Endometrial microvascular endothelial cells (primary cell): ENCODE measurements around the gene SCN4B. TPM values are rescaled to one million over a fixed set of nuclear protein-coding genes. Genes with fewer than 3 reads are reported as not detected.

ENCODE experiments used
- in situ Hi-C: cut with HindIII; loops from 2 replicates; pipeline ENCODE4 v1.10.0; 2017; ENCODE audit warnings: low sequenced_read_pairs, low pct_unique_long_range_greater_than_20kb; ENCODE audit errors: inconsistent ontology term
- total RNA-seq: library from RNA; depleted of rRNA; stranded (reverse); fragments of >200 nt; gene quantifications from one replicate; pipeline ENCODE4 v1.2.3, GENCODE V29; 2015; ENCODE audit errors: inconsistent ontology term

SCN4B gene
- total RNA-seq, 1 donor from 2014 or later: under 0.01 TPM

DNA sequence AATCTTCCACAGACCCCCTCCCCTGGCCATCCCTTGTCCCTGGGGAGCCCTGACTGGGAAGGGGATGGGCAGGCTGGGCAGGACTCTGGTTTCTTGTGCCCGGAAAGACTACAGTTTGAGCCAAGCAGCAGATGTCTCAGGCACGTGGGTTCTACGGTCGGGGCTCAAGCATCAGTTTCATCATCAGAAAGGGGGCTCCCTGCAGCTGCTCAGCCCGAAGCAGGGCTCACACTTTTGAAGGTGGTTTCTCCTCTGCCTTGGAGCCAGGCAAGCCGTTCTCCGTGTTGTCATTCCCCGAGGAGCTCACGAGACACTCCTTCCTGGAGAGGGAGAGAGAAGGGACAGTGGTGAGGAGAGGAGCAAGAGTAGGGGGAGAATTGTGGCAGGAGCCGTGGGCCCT is 15.8 kb downstream of the SCN4B start:
- in situ Hi-C loops: no loop called here

DNA sequence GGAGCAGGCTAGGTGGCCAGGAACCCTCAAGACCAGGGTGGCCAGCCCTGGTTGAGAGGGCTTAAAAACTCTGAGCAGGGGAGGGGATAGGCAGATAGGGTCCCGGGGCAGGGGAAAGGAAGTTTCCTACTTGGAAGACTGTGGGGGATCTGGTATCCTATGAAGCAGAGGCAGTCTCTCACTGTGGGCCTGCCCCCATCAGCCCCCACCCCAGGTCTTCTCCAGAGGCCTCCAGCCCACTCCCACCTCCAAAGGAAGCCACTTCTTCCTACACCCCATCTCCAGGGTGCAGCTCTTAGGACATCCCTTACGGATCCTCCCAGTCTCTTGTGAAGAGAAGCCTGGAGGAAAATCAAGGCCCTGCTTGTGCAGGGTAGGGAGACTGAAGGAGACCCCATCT is 16.3 kb downstream of the SCN4B start:
- in situ Hi-C loops: no loop called here

DNA sequence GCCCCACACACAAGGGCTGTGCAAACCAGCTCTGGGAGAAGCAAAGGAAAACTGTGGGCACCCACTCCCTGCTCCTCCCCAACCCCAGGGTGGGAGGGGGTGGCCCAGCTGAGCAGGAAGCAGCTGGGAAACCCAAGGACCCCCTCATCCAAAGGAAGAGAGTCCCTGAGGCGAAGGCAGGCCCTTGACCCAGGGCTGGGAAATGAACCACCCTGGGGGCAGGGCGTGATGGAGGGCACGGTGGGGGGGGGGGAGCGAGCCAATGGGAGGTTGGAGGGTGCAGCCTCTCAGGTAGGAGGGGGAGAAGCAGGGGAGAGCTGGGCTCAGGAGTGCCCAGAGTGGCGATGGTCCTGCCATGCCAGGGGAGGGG is 16.8 kb downstream of the SCN4B start:
- in situ Hi-C loops: no loop called here

DNA sequence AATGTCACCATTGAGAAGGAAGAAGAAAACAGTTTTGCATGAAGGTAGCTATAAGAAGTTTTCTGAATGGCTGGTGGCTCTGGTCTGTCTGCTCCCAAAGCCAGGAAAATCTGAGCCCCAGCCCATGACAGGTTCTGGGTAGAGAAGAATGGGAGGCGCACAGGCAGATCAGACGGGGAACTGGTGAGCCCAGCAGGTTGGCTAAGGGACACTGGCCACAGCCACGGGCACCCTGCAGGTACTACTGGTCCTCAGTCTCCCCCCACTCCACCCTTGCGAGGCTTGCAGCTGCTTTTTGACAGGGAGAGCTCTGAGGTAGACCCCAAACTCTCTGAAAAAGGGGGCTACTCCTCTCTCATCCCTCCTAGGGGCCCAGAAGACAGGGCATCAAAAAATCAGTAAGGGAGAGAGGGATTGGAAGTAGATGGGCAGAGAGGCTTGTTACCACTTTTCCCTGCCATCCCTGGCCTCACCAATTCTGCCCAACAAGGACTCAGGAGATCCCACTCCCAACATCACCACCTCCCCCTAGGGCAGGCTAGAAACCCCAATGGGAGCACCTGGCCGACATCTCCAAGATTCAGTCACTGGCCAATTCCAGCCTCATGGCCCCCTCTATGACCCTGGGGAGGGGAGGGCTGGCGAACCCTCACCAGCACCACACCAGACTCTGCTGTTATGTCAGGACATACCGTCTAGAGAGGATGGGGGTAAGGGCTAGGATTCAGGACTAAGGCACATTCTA is 17.4 kb downstream of the SCN4B start:
- in situ Hi-C loops: no loop called here

DNA sequence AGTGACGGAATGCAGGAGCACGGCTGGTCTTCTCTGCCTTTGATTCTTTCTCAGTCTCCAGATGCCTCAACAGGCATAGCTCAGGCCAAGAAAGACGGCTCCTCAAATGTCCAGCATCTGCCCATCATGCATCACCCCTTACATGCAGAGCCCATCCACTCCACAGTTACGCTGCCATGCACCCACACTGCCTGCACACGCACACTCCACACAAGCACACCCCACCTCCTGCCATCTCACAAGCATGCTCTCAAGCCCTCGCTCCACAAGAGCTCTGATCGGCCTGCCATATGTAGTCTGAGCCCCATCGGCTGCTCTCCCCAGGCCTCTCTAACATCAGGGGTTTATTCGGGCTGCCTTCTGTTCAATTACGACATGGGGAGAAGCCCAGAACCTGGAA is 18.8 kb downstream of the SCN4B start:
- in situ Hi-C loops: no loop called here

DNA sequence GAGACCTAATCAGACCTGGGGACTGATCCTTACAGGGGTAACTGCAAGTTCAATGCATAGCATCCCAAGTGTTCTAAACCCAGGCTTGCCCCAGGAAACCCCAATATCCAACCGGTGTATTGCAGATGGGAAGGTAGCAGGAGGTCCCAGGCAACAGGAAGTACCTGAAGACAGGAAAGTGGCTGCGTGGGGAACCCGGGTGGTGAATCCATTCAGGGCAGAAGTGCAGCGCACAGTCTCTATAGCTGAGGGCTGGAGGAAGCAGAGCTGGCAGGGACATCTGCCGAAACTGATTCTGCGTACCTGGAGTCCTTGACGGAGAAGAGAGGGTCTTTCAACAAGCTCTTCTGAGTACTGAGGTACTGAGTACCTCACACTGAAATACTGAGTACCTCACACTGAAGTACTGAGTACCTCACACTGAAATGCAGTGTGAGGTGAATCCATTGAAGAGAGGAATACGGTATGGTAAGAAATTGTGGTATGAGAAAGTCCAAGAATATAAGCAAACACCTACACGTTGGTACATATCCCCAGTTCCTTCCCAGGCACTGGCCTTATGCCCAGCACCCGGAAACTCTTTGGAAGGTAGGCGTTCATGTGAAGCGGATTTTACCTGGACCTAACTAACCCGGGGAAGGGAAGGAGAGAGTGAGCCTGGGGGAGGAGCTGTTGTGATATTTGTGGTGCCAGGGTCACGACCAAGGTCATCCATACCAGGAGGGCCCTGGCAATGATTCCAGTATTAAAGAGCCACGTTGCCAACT is 20.1 kb downstream of the SCN4B start:
- in situ Hi-C loops: no loop called here

DNA sequence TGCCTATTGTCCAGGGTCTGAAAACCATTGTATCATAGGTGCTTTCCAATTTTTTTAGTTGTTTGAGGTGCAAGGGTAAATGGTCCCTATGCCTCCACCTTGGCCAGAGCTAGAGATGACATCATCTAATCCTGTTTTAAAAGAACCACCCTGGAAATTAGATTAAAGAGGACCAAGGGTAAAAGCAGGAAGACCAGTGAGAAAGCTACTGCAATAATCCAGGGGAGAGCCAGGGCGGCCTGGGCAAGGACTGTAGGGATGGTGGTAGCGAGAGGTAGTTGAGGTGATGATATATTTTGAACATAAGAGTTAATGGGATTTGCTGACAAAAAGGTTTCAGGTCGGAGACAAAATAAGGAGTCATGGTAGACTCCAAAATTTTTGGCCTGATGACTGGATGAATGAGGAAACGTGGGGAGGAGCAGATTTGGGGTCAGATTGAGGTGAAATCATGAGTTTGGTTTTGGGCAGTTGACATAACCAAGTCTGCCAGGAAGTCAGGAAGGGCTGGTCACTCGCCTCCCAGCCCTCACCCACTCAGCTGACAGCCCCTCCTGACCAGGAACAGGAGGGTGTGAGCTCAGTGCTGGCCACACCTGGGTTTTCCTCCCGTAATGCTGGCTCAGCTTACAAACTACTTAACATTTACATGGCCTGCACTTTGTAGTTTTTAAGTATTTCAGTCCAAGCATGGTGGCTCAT is 23.0 kb downstream of the SCN4B start:
- in situ Hi-C loops: no loop called here

DNA sequence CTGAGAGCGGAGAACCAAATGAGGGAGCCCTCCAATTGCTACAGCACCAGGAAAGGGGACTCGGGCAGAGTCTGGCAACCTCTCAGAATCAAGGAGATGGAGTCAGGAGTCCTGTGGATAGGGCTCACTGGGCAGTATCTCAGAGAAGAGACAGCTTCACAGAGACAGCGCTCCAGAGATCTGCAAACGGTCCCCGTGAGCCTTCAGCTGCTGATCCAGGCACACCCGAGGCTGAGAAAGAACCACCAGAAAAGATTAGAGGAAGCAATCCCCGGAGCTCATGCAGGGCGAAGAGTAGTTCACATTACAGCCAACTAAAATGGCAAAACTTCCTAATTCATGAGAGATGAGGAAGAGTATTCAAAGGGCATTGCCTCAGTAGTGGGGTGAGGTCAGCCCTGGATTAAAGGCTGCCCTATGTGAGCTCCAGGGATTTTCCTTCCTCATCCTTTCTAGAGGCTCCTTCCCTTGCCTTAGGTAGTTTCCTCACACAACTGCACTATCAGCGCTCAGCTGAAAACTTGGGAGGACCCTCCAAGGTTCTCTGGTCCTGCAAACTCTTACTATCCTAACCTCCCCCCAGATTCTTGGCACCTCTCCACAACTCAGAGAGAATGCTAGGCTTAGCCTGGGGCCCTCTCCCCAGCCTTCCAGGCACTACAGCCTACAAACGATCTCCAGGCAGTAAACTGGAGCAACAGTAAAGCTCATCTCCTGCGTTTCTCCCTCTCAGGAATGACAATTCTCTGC is 23.7 kb downstream of the SCN4B start:
- in situ Hi-C loops: no loop called here

DNA sequence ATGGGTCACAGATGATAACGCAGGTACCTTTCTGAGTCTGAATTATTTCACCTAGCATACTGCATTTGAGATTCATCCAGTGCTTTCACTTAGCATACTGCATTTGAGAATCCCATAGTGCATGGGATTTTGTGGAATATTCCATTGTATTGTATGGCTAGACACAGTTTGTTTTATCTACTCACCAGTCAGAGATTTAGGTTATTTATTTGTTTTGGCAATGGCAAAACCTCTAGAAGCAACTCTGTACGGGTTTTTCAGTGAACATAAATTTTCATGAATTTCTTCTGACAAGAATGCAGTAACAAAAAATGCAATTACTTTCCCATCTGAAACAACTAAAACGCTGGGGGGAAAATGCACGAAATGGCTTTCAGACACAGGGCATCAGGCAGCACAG is 24.3 kb downstream of the SCN4B start:
- in situ Hi-C loops: no loop called here

DNA sequence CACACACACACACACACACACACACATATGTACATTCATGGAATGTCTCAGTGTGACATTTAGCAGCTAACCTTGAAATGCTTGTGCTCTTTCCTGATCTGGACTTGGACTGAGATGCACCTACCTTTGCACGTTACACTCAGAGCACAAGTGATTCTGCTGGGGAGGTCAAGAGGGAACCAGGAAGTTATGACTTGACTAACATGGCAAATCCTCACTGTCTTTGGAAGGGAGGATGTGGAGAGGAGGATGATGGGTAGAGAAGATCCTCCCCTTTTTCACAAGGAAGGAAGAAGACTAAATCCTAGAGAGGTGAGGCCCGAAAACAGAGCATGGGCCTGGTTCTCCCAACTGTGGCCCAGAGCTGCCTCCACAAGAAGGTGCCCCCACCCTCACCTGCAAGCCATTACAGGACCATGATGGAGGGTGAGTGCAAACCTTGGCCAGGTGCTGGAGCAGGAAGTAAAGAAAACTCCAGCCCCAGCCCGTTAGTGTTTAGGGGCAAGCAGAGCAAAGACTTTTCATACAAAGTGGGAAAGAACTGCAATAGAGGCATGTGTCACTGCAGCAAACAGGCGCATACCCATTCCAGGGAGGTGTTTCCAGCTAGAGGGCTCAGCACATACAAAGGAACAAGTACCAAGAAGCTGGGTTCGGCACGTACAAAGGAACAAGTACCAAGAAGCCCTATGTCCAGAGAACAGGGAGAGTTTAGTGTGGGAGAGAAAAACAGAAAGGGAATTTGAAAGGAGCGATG is 26.4 kb downstream of the SCN4B start:
- in situ Hi-C loops: no loop called here

DNA sequence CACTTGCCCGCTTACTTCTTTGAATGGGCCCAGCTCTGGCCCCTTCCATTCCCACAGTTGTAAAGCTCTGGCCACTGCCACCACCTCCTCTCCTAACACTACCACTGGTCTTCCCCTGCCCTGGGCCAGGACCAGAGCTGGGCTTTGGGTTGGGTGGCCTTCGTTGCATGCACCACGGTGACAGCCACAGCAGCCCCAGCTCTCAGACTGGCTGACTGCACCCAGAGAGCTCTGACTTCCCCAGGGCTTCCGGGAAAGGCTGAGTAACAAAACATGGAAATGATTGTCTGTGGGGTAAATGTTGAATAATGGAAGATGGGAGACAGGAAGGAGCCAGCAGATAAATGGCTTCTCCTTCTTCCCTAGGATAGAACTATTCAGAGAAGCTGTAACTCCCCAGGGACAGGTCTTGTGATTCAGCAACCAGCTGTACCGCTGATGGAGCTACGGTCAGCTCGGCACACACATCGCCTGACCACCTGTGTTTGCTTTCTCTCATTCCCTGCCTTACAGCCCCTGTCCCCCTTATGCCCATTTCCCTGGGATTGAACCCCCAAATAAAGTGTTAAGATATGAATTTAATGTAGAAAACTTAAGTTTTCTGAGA is 27.6 kb downstream of the SCN4B start:
- in situ Hi-C loops: no loop called here

DNA sequence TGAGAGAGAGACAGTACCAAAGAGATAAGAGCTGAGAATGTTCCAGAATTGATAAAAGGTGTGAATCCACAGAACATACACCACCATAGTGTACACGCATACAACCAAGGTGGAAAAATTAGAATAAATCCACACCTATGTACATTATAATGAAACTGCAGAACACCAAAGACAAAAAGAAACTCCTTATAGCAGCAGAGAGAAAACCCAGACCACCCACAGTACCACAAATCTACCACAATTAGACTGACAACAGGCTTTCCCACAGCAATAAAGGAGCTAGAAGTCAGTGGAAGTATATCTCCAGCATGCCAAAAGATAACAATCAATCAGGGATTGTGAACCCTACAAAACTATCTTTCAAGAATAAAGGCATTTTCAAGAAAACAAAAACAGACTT is 31.8 kb downstream of the SCN4B start:
- in situ Hi-C loops: no loop called here

DNA sequence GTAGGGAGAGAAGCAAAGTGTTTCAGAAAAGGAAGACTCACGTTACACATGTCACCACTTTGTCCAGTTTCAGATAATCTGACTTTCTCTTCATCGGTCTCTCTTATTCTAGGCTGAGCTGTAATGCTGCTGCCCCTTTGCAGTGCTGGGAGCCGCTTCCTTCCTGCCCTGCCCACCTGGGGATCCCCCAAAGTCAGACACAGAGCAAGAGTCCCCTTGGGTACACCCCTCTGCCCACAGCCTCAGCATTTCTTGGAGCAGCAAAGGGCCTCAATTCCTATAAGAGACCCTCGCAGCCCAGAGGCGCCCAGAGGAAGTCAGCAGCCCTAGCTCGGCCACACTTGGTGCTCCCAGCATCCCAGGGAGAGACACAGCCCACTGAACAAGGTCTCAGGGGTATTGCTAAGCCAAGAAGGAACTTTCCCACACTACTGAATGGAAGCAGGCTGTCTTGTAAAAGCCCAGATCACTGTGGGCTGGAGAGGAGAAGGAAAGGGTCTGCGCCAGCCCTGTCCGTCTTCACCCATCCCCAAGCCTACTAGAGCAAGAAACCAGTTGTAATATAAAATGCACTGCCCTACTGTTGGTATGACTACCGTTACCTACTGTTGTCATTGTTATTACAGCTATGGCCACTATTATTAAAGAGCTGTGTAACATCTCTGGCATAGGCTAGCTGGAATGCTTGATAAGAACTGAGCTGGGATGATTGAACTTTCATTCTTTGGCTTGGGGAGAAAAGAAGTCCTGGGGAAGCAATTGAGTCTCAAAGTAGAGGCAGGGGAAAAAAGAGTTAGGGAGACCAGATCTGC is 34.6 kb downstream of the SCN4B start:
- in situ Hi-C loops: no loop called here

DNA sequence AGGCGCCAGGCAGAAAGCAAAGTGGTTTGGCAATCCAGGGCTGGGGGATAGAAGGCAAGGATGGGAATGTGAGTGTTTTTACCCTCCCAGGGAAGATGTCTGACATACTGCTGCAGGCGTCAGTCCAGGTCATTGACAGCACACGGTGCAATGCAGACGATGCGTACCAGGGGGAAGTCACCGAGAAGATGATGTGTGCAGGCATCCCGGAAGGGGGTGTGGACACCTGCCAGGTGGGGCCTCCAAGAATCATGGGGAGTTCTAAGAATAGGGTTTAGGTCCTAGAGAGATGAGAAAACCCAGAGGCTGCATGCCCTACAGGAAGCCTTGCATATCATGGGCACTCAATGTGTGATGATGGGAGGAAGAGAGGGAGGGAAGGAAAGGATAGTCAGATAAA is 37.6 kb downstream of the SCN4B start:
- in situ Hi-C loops: no loop called here

DNA sequence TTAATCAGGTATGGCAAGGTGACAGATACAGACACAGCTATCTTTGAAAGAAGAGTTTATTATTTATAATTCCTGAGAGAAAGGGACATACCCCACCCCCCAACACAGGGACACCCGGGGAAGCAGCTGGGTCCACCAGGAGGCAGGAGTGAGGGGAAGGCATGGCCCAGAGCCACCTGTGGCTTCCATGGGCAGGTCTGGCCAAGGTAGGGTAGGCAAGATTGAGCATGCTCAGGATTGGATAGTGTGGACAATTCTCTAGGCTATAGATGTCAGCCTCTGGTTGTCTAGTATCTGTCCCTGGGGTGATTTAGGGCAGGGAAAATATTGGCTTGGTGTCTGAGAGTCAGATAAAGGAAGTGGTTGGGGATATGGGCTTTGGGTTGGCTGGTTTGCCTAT is 38.4 kb downstream of the SCN4B start:
- in situ Hi-C loops: no loop called here

DNA sequence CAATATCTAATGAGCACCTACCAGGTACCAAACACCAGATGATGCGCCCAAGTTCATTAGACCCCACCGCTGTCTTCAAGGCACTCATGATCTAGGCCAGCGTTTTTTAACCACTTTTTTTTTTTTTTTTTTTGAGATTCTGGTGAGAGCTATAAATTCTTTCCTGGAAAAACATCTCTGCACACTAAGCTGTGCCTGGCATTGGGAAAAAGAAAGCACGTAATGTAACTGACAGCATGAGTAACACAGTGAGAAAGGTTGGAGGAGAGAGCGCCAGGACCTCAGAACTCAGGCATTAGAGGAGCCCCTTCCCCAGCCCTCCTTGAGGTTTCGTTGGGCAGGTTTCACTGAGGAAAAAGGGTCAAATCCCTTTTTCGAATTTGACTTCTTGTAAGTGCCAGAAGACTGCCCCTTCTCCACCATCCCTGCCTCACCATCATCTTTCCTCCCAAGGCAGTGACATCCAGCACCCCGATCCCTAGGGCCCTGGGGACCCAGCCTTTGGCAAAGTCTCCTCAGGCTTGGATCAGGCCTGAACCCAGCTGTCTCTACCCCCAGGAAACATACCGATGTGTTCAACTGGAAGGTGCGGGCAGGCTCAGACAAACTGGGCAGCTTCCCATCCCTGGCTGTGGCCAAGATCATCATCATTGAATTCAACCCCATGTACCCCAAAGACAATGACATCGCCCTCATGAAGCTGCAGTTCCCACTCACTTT is 39.8 kb downstream of the SCN4B start:
- in situ Hi-C loops: no loop called here

DNA sequence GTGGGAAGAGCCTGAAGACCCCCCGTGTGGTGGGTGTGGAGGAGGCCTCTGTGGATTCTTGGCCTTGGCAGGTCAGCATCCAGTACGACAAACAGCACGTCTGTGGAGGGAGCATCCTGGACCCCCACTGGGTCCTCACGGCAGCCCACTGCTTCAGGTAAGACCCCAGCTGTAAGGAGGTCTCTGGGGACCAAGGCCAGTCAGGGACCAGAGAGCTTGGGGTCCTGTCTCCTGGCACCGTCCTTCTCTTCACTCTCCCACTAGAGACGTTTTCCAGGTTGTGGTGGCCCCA is 40.9 kb downstream of the SCN4B start:
- in situ Hi-C loops: no loop called here
